Loucy (cell line): ENCODE measurements around the gene CDKN2B-AS1.

Experiments used
- H2AFZ ChIP-seq: fragments of 200-600 bp; sonication (generic); 2 replicates; pipeline ENCODE4 v1.6.0; 2016; ENCODE audit warnings: antibody characterized with exemption, mild to moderate bottlenecking, low read length, moderate library complexity
- H3F3A ChIP-seq: fragments of 200-600 bp; 2 replicates; pipeline ENCODE4 v1.6.0; 2016; ENCODE audit warnings: antibody characterized with exemption, low read depth, mild to moderate bottlenecking
- H3K27me3 ChIP-seq: fragments of 200-600 bp; sonication (generic); 2 replicates; pipeline ENCODE4 v1.6.1; 2014; ENCODE audit warnings: low read length, mild to moderate bottlenecking; ENCODE audit not compliant: insufficient read depth, poor library complexity, severe bottlenecking
- H3K36me3 ChIP-seq: fragments of 200-600 bp; sonication (generic); 2 replicates; pipeline ENCODE4 v1.6.1; 2016; ENCODE audit warnings: low read length; ENCODE audit not compliant: insufficient read depth
- H3K4me1 ChIP-seq: fragments of 200-600 bp; sonication (generic); 2 replicates; pipeline ENCODE4 v1.5.1; 2014; ENCODE audit warnings: low read length, mild to moderate bottlenecking; ENCODE audit not compliant: insufficient read depth, poor library complexity, severe bottlenecking
- H3K4me2 ChIP-seq: fragments of 200-600 bp; sonication (generic); 2 replicates; pipeline ENCODE4 v1.6.0; 2014; ENCODE audit warnings: antibody characterized with exemption, low read length, low read depth, mild to moderate bottlenecking; ENCODE audit not compliant: poor library complexity, severe bottlenecking
- H3K4me3 ChIP-seq: fragments of 200-600 bp; sonication (generic); 2 replicates; pipeline ENCODE4 v1.5.1; 2014; ENCODE audit warnings: low read length, mild to moderate bottlenecking, mixed read lengths; ENCODE audit not compliant: poor library complexity, severe bottlenecking
- H3K79me2 ChIP-seq: fragments of 200-600 bp; sonication (generic); 2 replicates; pipeline ENCODE4 v1.6.1; 2014; ENCODE audit warnings: low read length; ENCODE audit not compliant: insufficient read depth
- H3K9ac ChIP-seq: fragments of 200-600 bp; sonication (generic); 2 replicates; pipeline ENCODE4 v1.6.0; 2014; ENCODE audit warnings: mild to moderate bottlenecking, low read depth, low read length, moderate library complexity; ENCODE audit not compliant: poor library complexity, severe bottlenecking
- H3K9me2 ChIP-seq: fragments of 200-600 bp; sonication (generic); replicated peaks from 2 replicates; pipeline ENCODE4 v1.6.1; 2016; ENCODE audit warnings: low read depth, low read length, mixed read lengths
- H3K9me3 ChIP-seq: fragments of 200-600 bp; sonication (generic); 2 replicates; pipeline ENCODE4 v1.6.1; 2014; ENCODE audit warnings: mild to moderate bottlenecking, antibody characterized with exemption, low read length, low read depth; ENCODE audit not compliant: insufficient read depth
- H4K20me1 ChIP-seq: fragments of 200-600 bp; sonication (generic); 2 replicates; pipeline ENCODE4 v1.6.0; 2014; ENCODE audit warnings: antibody characterized with exemption, low read length, mild to moderate bottlenecking; ENCODE audit not compliant: insufficient read depth, poor library complexity, severe bottlenecking
- EZH2phosphoT487 ChIP-seq: fragments of 200-600 bp; IDR thresholded peaks from 2 replicates; pipeline ENCODE4 v1.6.1; 2018; ENCODE audit warnings: antibody characterized with exemption, mild to moderate bottlenecking, moderate library complexity, borderline replicate concordance
- TF ChIP-seq, protein P1 (sequence below): fragments of 200-600 bp; sonication (generic); conservative IDR thresholded peaks from 2 replicates; pipeline ENCODE4 v1.5.1; 2014; ENCODE audit warnings: mild to moderate bottlenecking, antibody characterized with exemption, low read length

The CDKN2B-AS1 gene

GRCh38 chr9:21970800-21971640 is 23.6 kb upstream of the CDKN2B-AS1 start:
- Histone ChIP-seq H3F3A (no peaks in the 10 kb centered on the region), H3K4me1 (no peaks in the 10 kb centered on the region), H3K27me3 (no peaks in the 10 kb centered on the region), H3K4me3 (no peak overlapping the region), H3K36me3 (peaks cover 9% of the 10 kb centered on the region; the same call in 1 of the 2 replicates), H3K9me3 (no peaks in the 10 kb centered on the region), H4K20me1 (no peaks in the 10 kb centered on the region), H3K4me2 (no peak overlapping the region), H3K9ac (no peak overlapping the region), H3K9me2 (no peaks in the 10 kb centered on the region), H2AFZ (no peak overlapping the region), H3K79me2 (no peaks in the 10 kb centered on the region)
- TF ChIP-seq, protein P1, sequence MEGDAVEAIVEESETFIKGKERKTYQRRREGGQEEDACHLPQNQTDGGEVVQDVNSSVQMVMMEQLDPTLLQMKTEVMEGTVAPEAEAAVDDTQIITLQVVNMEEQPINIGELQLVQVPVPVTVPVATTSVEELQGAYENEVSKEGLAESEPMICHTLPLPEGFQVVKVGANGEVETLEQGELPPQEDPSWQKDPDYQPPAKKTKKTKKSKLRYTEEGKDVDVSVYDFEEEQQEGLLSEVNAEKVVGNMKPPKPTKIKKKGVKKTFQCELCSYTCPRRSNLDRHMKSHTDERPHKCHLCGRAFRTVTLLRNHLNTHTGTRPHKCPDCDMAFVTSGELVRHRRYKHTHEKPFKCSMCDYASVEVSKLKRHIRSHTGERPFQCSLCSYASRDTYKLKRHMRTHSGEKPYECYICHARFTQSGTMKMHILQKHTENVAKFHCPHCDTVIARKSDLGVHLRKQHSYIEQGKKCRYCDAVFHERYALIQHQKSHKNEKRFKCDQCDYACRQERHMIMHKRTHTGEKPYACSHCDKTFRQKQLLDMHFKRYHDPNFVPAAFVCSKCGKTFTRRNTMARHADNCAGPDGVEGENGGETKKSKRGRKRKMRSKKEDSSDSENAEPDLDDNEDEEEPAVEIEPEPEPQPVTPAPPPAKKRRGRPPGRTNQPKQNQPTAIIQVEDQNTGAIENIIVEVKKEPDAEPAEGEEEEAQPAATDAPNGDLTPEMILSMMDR: no peak
- no peak for TF ChIP-seq EZH2phosphoT487

DNA sequence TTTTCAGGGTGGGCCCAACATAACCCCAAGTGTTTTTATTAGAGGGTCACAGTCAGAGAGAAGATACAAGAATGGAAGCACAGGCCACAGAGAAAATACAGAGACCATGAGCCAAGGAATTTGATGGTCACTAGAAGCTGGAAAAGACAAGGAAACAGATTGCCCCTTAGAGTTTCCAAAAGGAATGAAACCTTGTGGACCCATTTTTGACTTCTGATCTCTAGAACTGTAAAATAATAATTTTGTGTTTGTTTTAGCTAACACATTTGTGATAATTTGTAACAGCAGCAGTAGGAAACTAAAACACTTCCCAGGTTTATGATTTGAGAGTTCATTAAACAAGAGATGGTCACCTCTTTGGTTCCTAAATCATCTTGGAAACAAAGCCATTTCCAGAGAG is 22.2 kb upstream of the CDKN2B-AS1 start:
- H3K27me3 ChIP-seq: no peaks in the 10 kb centered on the region
- H4K20me1 ChIP-seq: no peaks in the 10 kb centered on the region
- H3K4me3 ChIP-seq: no peak overlapping the region
- H3K9ac ChIP-seq: no peak overlapping the region
- no peak for TF ChIP-seq EZH2phosphoT487
- TF ChIP-seq, protein P1: no peak
- H3K9me3 ChIP-seq: no peaks in the 10 kb centered on the region
- H3K36me3 ChIP-seq: peaks cover 9% of the 10 kb centered on the region; the same call in 1 of the 2 replicates
- H2AFZ ChIP-seq: no peak overlapping the region
- H3K79me2 ChIP-seq: no peaks in the 10 kb centered on the region
- H3K4me1 ChIP-seq: no peaks in the 10 kb centered on the region
- no peaks in the 10 kb centered on the region for H3F3A ChIP-seq
- no peaks in the 10 kb centered on the region for H3K9me2 ChIP-seq
- peak overlapping the region; percentile 16 for H3K4me2 ChIP-seq

- H3K9me2 ChIP-seq: no peaks in the 10 kb centered on the region
- no peak overlapping the region for H3K4me3 ChIP-seq
- no peak overlapping the region for H2AFZ ChIP-seq
- H3K4me1 ChIP-seq: no peaks in the 10 kb centered on the region
- no peaks in the 10 kb centered on the region for H3K9me3 ChIP-seq
- H3F3A ChIP-seq: no peaks in the 10 kb centered on the region
- peaks cover 3% of the 10 kb centered on the region; the same call in 1 of the 2 replicates for H3K79me2 ChIP-seq
- H3K9ac ChIP-seq: no peak overlapping the region
- TF ChIP-seq, protein P1: no peak
- no peak for TF ChIP-seq EZH2phosphoT487
- H3K4me2 ChIP-seq: no peak overlapping the region
- H3K36me3 ChIP-seq: no peaks in the 10 kb centered on the region; the same call in 1 of the 2 replicates
- H4K20me1 ChIP-seq: no peaks in the 10 kb centered on the region
- no peaks in the 10 kb centered on the region for H3K27me3 ChIP-seq
Measured at GRCh38 chr9:21974343-21974721, 20.3 kb upstream of the CDKN2B-AS1 start.
